Neural cell (in vitro differentiated cells): ENCODE measurements around the gene KIF6. TPM values are rescaled to one million over a fixed set of nuclear protein-coding genes. Genes with fewer than 3 reads are reported as not detected.

Experiments
- H2AFZ ChIP-seq: fragments of 200-600, 300-800 bp; sonication (generic), shearing (Covaris generic); 2 replicates; pipeline ENCODE4 v1.6.0; 2014; ENCODE audit warnings: low read depth, mild to moderate bottlenecking, antibody characterized with exemption, low read length, moderate library complexity
- H3F3A ChIP-seq: fragments of 200-600 bp; shearing (Covaris generic); 2 replicates; pipeline ENCODE4 v1.6.1; 2016; ENCODE audit warnings: mild to moderate bottlenecking, moderate library complexity, mixed read lengths, antibody characterized with exemption, low read length; ENCODE audit not compliant: insufficient read depth, poor library complexity, severe bottlenecking
- H3K27ac ChIP-seq: fragments of 200-600, 300-800 bp; sonication (generic), shearing (Covaris generic); 2 replicates; pipeline ENCODE4 v1.5.1; 2014; ENCODE audit warnings: mild to moderate bottlenecking, low read length, moderate library complexity
- H3K27me3 ChIP-seq: fragments of 300-800, 200-600 bp; sonication (generic), shearing (Covaris generic); 2 replicates; pipeline ENCODE4 v1.6.0; 2014; ENCODE audit warnings: mild to moderate bottlenecking, low read depth, low read length, moderate library complexity; ENCODE audit not compliant: insufficient read depth
- H3K36me3 ChIP-seq: fragments of 300-800, 200-600 bp; sonication (generic), shearing (Covaris generic); 2 replicates; pipeline ENCODE4 v1.5.1; 2014; ENCODE audit warnings: mild to moderate bottlenecking, antibody characterized with exemption, low read length, moderate library complexity; ENCODE audit not compliant: insufficient read depth
- H3K4me2 ChIP-seq: fragments of 300-800, 200-600 bp; sonication (generic), shearing (Covaris generic); 2 replicates; pipeline ENCODE4 v1.6.0; 2014; ENCODE audit warnings: mild to moderate bottlenecking, low read length
- H3K4me3 ChIP-seq: fragments of 300-800, 200-600 bp; sonication (generic), shearing (Covaris generic); 2 replicates; pipeline ENCODE4 v1.5.1; 2014; ENCODE audit warnings: mild to moderate bottlenecking, low read length, moderate library complexity
- H3K79me2 ChIP-seq: fragments of 200-600 bp; shearing (Covaris generic); replicated peaks from 2 replicates; pipeline ENCODE4 v1.6.0; 2014; ENCODE audit warnings: mild to moderate bottlenecking, low read length, moderate library complexity; ENCODE audit not compliant: insufficient read depth
- H3K9ac ChIP-seq: fragments of 300-800, 200-600 bp; sonication (generic), shearing (Covaris generic); 2 replicates; pipeline ENCODE4 v1.6.1; 2016; ENCODE audit warnings: mild to moderate bottlenecking, low read length, mixed read lengths
- H3K9me2 ChIP-seq: fragments of 200-600 bp; shearing (Covaris generic); 2 replicates; pipeline ENCODE4 v1.6.1; 2016; ENCODE audit warnings: mild to moderate bottlenecking, low read length, mixed read lengths; ENCODE audit not compliant: insufficient read depth
- H3K9me3 ChIP-seq: fragments of 200-600, 300-800 bp; sonication (generic), shearing (Covaris generic); 2 replicates; pipeline ENCODE4 v1.6.1; 2016; ENCODE audit warnings: mild to moderate bottlenecking, mixed run types, low read length, moderate library complexity, mixed read lengths
- H4K20me1 ChIP-seq: fragments of 200-600 bp; shearing (Covaris generic); 2 replicates; pipeline ENCODE4 v1.6.1; 2016; ENCODE audit warnings: mild to moderate bottlenecking, mixed run types; ENCODE audit not compliant: insufficient read depth
- CTCF ChIP-seq: fragments of 450-650 bp; IDR thresholded peaks from 2 replicates; pipeline ENCODE4 v1.5.1; 2014; ENCODE audit warnings: antibody characterized with exemption, mild to moderate bottlenecking, moderate library complexity; ENCODE audit not compliant: poor library complexity, severe bottlenecking
- EP300 ChIP-seq: fragments of 450-650 bp; conservative IDR thresholded peaks from 2 replicates; pipeline ENCODE4 v1.6.1; 2014; ENCODE audit warnings: antibody characterized with exemption, mild to moderate bottlenecking, moderate library complexity; ENCODE audit not compliant: poor library complexity, severe bottlenecking
- EZH2 ChIP-seq: fragments of 200-600, 300-800 bp; shearing (Covaris generic), sonication (generic); IDR thresholded peaks from 2 replicates; pipeline ENCODE4 v1.6.1; 2014; ENCODE audit warnings: antibody characterized with exemption, low read length, borderline replicate concordance, mild to moderate bottlenecking; ENCODE audit not compliant: insufficient read depth, poor library complexity, severe bottlenecking
- MXI1 ChIP-seq: fragments of 450-650 bp; conservative IDR thresholded peaks from 2 replicates; pipeline ENCODE4 v1.6.1; 2014; ENCODE audit warnings: antibody characterized with exemption, mild to moderate bottlenecking; ENCODE audit not compliant: poor library complexity, severe bottlenecking
- POLR2AphosphoS5 ChIP-seq: IDR thresholded peaks from 2 replicates; pipeline ENCODE4 v1.6.1; 2012
- RAD21 ChIP-seq: fragments of 450-650 bp; conservative IDR thresholded peaks from 2 replicates; pipeline ENCODE4 v1.6.1; 2014; ENCODE audit warnings: antibody characterized with exemption, mild to moderate bottlenecking, moderate library complexity
- SMC3 ChIP-seq: fragments of 450-650 bp; conservative IDR thresholded peaks from 2 replicates; pipeline ENCODE4 v1.6.1; 2014; ENCODE audit warnings: antibody characterized with exemption, mild to moderate bottlenecking, moderate library complexity; ENCODE audit not compliant: poor library complexity
- TAF1 ChIP-seq: IDR thresholded peaks from 2 replicates; pipeline ENCODE4 v1.6.1; 2012; ENCODE audit warnings: low read depth
- polyA plus RNA-seq: library from polyadenylated mRNA; depleted of rRNA; stranded (reverse); fragments of >200 nt; gene quantifications from 2 replicates; pipeline ENCODE4 v1.2.3, GENCODE V29; 2014
- TF ChIP-seq, protein P1 (sequence below): IDR thresholded peaks from 2 replicates; pipeline ENCODE4 v1.6.1; 2012; ENCODE audit warnings: borderline replicate concordance

Gene KIF6
- polyA plus RNA-seq, 1 donor from 2014 or later = 2.1 TPM

DNA sequence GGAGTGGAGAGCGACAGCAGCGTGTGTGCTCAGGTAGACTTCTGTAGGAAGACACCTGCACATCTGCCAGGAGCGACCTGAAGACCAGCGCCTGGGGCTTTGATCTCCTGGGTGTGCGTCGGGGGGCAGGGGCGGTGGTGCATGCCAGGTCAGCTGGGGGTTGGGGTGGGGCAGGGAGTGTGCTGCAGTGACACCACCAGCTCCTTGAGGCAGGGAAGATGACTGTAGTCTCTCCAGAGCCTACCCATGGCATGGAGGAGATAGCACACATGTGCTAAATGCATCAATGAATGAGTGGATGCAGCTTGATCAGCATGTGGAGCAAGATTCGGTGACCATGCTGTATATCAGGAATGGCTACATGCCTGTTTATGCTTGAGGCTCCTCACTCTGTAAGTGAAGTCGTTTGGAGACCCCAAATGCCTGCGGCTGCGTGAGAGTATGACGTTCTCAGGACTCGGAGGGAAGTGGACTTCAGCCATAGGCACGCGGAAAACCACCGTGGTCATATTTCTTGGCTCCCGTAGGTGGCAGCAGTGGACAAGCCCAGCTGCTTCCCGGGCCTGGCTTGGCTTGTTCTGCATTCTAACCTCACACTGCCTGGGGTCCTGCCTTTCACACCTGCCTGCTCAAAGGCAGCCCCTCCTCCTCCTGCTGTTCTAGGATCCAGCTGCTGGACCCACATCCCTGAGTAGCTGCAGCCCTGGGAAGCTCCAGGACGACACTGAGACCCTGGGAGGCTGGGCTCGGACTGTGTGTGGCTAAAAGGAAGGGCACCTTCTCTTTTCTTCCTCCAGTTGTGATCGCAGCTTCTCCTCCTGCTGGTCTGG lies 363.3 kb downstream of the KIF6 start:
- H3K9me2 ChIP-seq = no peaks in the 10 kb centered on the region
- H3K9ac ChIP-seq = peak overlapping the region; percentile 36
- H3K36me3 ChIP-seq = no peaks in the 10 kb centered on the region
- H3F3A ChIP-seq = no peaks in the 10 kb centered on the region
- peak overlapping the region; percentile 28 for H3K27ac ChIP-seq
- no peaks in the 10 kb centered on the region for H3K27me3 ChIP-seq
- no peak overlapping the region for H2AFZ ChIP-seq
- H3K79me2 ChIP-seq = no peaks in the 10 kb centered on the region
- H3K4me3 ChIP-seq = no peak overlapping the region
- TF ChIP-seq CTCF = peak; percentile 89
- peak; percentile 39 for TF ChIP-seq MXI1
- peak; percentile 79 for TF ChIP-seq SMC3
- TF ChIP-seq RAD21 = peak; percentile 85
- TF ChIP-seq TAF1 = no peak
- H3K4me2 ChIP-seq = no peak overlapping the region
- no peaks in the 10 kb centered on the region for H3K9me3 ChIP-seq
- no peaks in the 10 kb centered on the region for H4K20me1 ChIP-seq

DNA sequence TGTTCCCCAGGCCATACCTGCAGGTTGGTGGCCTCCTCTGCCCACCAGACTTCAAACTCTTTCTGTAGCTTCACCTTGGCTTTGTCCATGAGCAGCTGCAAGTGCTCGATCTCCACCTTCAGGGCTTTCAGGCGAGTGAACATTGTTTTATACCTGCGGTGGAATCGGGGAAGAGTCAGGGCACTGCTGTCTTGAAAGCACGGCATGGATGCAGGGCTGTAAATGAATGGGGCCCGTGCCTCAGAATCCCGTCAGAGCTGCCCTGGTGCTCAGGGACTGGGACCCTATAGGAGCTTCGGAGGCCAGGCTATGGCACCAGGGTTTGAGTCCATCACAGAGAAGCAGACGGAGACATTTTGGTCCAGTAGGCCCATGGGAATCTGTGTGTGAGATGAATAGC lies 364.8 kb downstream of the KIF6 start:
- H3F3A ChIP-seq = no peaks in the 10 kb centered on the region
- no peak for TF ChIP-seq POLR2AphosphoS5
- TF ChIP-seq MXI1 = no peak
- TF ChIP-seq, protein P1, sequence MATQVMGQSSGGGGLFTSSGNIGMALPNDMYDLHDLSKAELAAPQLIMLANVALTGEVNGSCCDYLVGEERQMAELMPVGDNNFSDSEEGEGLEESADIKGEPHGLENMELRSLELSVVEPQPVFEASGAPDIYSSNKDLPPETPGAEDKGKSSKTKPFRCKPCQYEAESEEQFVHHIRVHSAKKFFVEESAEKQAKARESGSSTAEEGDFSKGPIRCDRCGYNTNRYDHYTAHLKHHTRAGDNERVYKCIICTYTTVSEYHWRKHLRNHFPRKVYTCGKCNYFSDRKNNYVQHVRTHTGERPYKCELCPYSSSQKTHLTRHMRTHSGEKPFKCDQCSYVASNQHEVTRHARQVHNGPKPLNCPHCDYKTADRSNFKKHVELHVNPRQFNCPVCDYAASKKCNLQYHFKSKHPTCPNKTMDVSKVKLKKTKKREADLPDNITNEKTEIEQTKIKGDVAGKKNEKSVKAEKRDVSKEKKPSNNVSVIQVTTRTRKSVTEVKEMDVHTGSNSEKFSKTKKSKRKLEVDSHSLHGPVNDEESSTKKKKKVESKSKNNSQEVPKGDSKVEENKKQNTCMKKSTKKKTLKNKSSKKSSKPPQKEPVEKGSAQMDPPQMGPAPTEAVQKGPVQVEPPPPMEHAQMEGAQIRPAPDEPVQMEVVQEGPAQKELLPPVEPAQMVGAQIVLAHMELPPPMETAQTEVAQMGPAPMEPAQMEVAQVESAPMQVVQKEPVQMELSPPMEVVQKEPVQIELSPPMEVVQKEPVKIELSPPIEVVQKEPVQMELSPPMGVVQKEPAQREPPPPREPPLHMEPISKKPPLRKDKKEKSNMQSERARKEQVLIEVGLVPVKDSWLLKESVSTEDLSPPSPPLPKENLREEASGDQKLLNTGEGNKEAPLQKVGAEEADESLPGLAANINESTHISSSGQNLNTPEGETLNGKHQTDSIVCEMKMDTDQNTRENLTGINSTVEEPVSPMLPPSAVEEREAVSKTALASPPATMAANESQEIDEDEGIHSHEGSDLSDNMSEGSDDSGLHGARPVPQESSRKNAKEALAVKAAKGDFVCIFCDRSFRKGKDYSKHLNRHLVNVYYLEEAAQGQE = no peak
- TF ChIP-seq TAF1 = no peak
- TF ChIP-seq SMC3 = no peak
- TF ChIP-seq EZH2 = no peak
- TF ChIP-seq CTCF = no peak
- no peak for TF ChIP-seq EP300
- TF ChIP-seq RAD21 = no peak
- H3K79me2 ChIP-seq = no peaks in the 10 kb centered on the region
- no peak overlapping the region for H3K4me3 ChIP-seq
- no peaks in the 10 kb centered on the region for H3K36me3 ChIP-seq
- H2AFZ ChIP-seq = no peak overlapping the region
- no peaks in the 10 kb centered on the region for H4K20me1 ChIP-seq
- H3K27me3 ChIP-seq = no peaks in the 10 kb centered on the region
- H3K9ac ChIP-seq = no peak overlapping the region
- no peaks in the 10 kb centered on the region for H3K9me2 ChIP-seq
- no peak overlapping the region for H3K4me2 ChIP-seq
- no peaks in the 10 kb centered on the region for H3K9me3 ChIP-seq
- no peak overlapping the region for H3K27ac ChIP-seq
